CD4-positive, alpha-beta T cell treated with Interleukin-6 at 100 ng/mL for 8 hours (primary cell): ENCODE measurements around the gene CLEC12A.
"Not testable (repeated sequence)": the region's sequence is repeated elsewhere in the genome, so short reads cannot be mapped to it uniquely, and the experiment has no call there.

Experiments used
- DNase-seq: peaks from one replicate; pipeline ENCODE4 v3.0.0-alpha.2; 2020; ENCODE audit warnings: mixed read lengths, low spot score

Gene CLEC12A

GRCh38 chr12:9969673-9970072 is 1.5 kb upstream of the CLEC12A start:
- no peak for DNase-seq

GRCh38 chr12:9973949-9974348 is 2.7 kb downstream of the CLEC12A start:
- DNase-seq, result no peak

GRCh38 chr12:9974731-9975130 is 3.5 kb downstream of the CLEC12A start:
- not testable (repeated sequence) for DNase-seq

- no peak for DNase-seq
These were observed 4.4 kb downstream of the CLEC12A start for GRCh38 chr12:9975614-9976013.

GRCh38 chr12:9976626-9977025 is 5.4 kb downstream of the CLEC12A start:
- DNase-seq, result not testable (repeated sequence)

- DNase-seq, result no peak
These were observed 6.7 kb downstream of the CLEC12A start for GRCh38 chr12:9977916-9978315.

- DNase-seq, result no peak
These were observed 8.9 kb downstream of the CLEC12A start for GRCh38 chr12:9980126-9980525.

- DNase-seq, result no peak
These were observed 20.7 kb downstream of the CLEC12A start for GRCh38 chr12:9991876-9992275.

- no peak for DNase-seq
These were observed 21.1 kb downstream of the CLEC12A start for GRCh38 chr12:9992296-9992695.

GRCh38 chr12:9999016-9999415 is 27.8 kb downstream of the CLEC12A start, which contains the start of gene CLEC1B:
Gene CLEC1B (minus strand): TSS chr12:9999121. CDS start chr12:9999100, 21 bp downstream.
- DNase-seq, result no peak

- no peak for DNase-seq
These were observed 30.1 kb downstream of the CLEC12A start for GRCh38 chr12:10001171-10001776.

GRCh38 chr12:10012630-10013330 is 41.6 kb downstream of the CLEC12A start:
- no peak for DNase-seq

GRCh38 chr12:10015450-10015849 is 44.2 kb downstream of the CLEC12A start:
- no peak for DNase-seq

GRCh38 chr12:10016881-10017280 is 45.7 kb downstream of the CLEC12A start:
- no peak for DNase-seq

GRCh38 chr12:10018386-10018785 is 47.2 kb downstream of the CLEC12A start:
- DNase-seq, result no peak

GRCh38 chr12:10021342-10021741 is 50.1 kb downstream of the CLEC12A start:
- DNase-seq, result no peak

- DNase-seq, result no peak
These were observed 54.0 kb downstream of the CLEC12A start for GRCh38 chr12:10025236-10025635.

- DNase-seq, result not testable (repeated sequence)
These were observed 55.5 kb downstream of the CLEC12A start for GRCh38 chr12:10026666-10027065.

- DNase-seq, result no peak
These were observed 56.1 kb downstream of the CLEC12A start for GRCh38 chr12:10027311-10027710.

- no peak for DNase-seq
These were observed 56.5 kb downstream of the CLEC12A start for GRCh38 chr12:10027721-10028120.

GRCh38 chr12:10030446-10030845 is 59.2 kb downstream of the CLEC12A start, which contains the start of gene CLEC9A:
Gene CLEC9A (plus strand): TSS chr12:10030682. CDS start chr12:10052688, 22,006 bp downstream.
- DNase-seq, result no peak

GRCh38 chr12:10031321-10031720 is 60.1 kb downstream of the CLEC12A start:
- DNase-seq, result no peak

- DNase-seq, result no peak
These were observed 60.6 kb downstream of the CLEC12A start for GRCh38 chr12:10031771-10032175.
